ENCODE results near the gene SLC25A22.
A peak's percentile ranks its signal among the peaks of the same experiment; 100 is the strongest.

The SLC25A22 gene

DNA sequence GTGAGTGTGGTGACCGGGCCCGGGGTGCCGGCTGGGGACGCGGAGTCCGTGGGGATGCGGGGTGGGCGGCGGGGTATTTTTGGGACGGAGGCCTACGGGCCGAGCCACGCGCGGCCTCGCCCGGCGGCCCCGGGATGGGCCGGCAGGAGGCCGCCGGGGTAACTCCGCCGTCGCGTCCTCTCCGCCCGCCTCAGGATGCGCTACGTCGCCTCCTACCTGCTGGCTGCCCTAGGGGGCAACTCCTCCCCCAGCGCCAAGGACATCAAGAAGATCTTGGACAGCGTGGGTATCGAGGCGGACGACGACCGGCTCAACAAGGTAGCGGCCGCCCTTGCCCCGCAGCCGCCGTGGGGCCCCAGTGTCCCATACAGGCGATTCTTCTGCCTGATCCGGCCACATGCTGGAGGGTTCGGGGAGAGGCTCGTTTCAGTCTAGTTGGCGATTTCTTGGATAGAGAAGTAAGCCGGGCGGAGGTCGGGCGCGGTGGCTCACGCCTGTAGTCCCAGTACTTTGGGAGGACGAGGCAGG lies 12.0 kb upstream of the SLC25A22 start:
- Histone ChIP-seq H3K4me2 (ENCODE audit: low read length) (peak overlapping the region; percentile 88), H3K36me3 (ENCODE audit: insufficient read depth, low read length) (peaks cover 45% of the 10 kb centered on the region), H3K9me2 (ENCODE audit: low read depth, low read length) (no peaks in the 10 kb centered on the region), H3K79me2 (ENCODE audit: insufficient read depth, low read length) (peaks cover 15% of the 10 kb centered on the region), H3K9ac (ENCODE audit: low read length) (peak overlapping the region; percentile 91), H3K9me3 (ENCODE audit: low read length) (no peaks in the 10 kb centered on the region), H3K27ac (ENCODE audit: low read depth, low read length, poor library complexity, severe bottlenecking) (peak overlapping the region; percentile 59), H3K27me3 (ENCODE audit: insufficient read depth, low read length) (no peaks in the 10 kb centered on the region), H3K4me3 (ENCODE audit: low read depth, low read length, poor library complexity, severe bottlenecking) (peak overlapping the region; percentile 83), H3F3A (ENCODE audit: insufficient read depth, low read length) (no peaks in the 10 kb centered on the region; the same call in 1 of the 2 replicates), H2AFZ (ENCODE audit: low read length) (no peak overlapping the region), H4K20me1 (ENCODE audit: insufficient read depth, low read length) (no peaks in the 10 kb centered on the region), H3K4me1 (ENCODE audit: insufficient read depth, low read length, severe bottlenecking) (peaks cover 41% of the 10 kb centered on the region)
- TF ChIP-seq EZH2 (IDR thresholded peaks at IDR 0.05; ENCODE audit: borderline replicate concordance, low read length) (no peak), CTCF (IDR thresholded peaks at IDR 0.05; ENCODE audit: low read length) (no peak)

DNA sequence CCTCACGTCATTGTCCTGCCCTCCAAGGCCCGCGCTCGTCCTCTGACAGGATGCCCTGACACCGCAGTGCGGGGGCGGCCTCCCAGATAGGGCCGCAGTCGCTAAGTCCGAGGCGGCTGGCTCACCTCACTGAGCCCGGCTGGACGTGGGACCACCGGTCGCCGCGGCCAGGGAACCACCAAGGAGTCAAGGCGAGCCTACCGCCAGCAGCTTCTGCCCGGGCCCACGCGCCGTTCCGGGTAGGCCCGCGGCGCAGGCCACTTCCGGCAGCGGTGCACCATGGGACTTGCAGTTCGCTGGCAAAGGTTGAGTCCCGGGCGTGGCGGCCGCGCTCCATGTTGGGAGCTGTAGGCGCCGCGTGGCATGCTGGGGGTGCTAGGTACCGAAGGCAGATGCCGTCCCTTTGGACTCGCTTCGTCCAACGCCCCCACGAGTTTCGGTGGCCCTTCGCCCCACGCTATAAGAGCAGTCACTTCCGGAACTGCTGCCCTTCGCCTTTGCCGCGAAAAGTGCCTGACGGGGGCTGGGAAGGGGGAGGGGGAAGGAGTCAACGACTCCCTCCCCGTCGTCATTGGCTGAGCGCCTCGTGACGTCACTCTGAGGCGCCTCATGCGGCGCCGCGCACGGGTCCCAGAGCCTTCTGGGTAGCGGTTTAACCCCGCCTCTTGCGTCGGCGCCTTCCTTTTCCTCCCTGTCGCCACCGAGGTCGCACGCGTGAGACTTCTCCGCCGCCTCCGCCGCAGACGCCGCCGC lies 11.4 kb upstream of the SLC25A22 start, which contains the start of gene RPLP2:
Gene RPLP2, plus strand, starts transcription at position 681 of the 753 bp plus-strand sequence. CDS start 268 bp downstream, outside the sequence.
- TF ChIP-seq EZH2 (IDR thresholded peaks at IDR 0.05; ENCODE audit: borderline replicate concordance, low read length) (no peak), CTCF (IDR thresholded peaks at IDR 0.05; ENCODE audit: low read length) (no peak)
- Histone ChIP-seq H3K36me3 (ENCODE audit: insufficient read depth, low read length) (peaks cover 41% of the 10 kb centered on the region), H3F3A (ENCODE audit: insufficient read depth, low read length) (no peaks in the 10 kb centered on the region; the same call in 1 of the 2 replicates), H3K4me2 (ENCODE audit: low read length) (peak within 1 kb of the TSS; percentile 88), H3K79me2 (ENCODE audit: insufficient read depth, low read length) (peaks cover 15% of the 10 kb centered on the region), H3K27me3 (ENCODE audit: insufficient read depth, low read length) (no peaks in the 10 kb centered on the region), H3K9me2 (ENCODE audit: low read depth, low read length) (no peaks in the 10 kb centered on the region), H3K9me3 (ENCODE audit: low read length) (no peaks in the 10 kb centered on the region), H3K9ac (ENCODE audit: low read length) (peak within 1 kb of the TSS; percentile 91), H3K4me3 (ENCODE audit: low read depth, low read length, poor library complexity, severe bottlenecking) (peak within 1 kb of the TSS; percentile 83), H4K20me1 (ENCODE audit: insufficient read depth, low read length) (no peaks in the 10 kb centered on the region), H2AFZ (ENCODE audit: low read length) (no peak within 1 kb of the TSS), H3K27ac (ENCODE audit: low read depth, low read length, poor library complexity, severe bottlenecking) (peak within 1 kb of the TSS; percentile 89), H3K4me1 (ENCODE audit: insufficient read depth, low read length, severe bottlenecking) (peaks cover 45% of the 10 kb centered on the region)

DNA sequence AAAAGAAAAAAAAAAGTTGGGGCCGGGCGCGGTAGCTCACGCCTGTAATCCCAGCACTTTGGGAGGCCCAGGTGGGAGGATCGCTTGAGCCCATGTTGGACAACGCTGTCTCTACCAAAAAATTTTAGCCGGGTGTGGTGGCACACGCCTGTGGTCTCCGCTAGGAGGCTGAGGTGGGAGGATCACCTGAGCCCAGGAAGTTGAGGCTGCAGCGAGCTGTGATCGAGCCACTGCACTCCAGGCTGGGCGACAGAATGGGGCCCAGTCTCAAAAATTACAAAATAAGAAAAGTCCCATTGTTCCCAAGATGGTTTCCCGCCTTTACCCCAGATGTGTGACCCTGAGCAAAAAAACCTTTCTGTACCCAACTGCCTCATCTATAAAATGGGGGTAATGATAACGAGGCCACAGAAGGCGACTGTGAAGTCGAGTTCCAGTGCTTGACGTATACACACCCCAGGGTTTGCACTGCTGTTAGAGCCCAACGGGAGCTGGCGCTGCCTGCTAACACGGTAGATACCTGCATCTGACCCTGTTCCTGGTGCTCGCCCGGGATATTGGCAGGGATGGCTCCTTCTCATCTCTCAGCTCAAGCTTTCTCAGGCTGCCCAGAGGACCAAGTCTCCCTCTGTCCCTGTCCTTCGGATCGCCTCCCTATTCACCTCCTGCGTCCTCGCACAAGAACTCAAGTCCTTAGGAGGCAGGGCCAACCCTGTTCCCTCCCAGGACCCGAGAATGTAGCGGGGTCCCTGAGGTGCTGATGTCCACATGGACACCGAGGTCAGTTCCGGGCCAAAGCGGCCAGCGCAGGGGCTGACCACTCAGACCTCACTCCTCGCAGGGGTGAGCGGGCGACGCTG lies 10.6 kb upstream of the SLC25A22 start:
- no peak for TF ChIP-seq EZH2 (IDR thresholded peaks at IDR 0.05; ENCODE audit: borderline replicate concordance, low read length)
- TF ChIP-seq CTCF (IDR thresholded peaks at IDR 0.05; ENCODE audit: low read length), result peak; percentile 21; the same call in 1 of the 2 replicates
- H3K9me2 ChIP-seq (ENCODE audit: low read depth, low read length), result no peaks in the 10 kb centered on the region
- peak overlapping the region; percentile 91 for H3K9ac ChIP-seq (ENCODE audit: low read length)
- no peaks in the 10 kb centered on the region for H3K9me3 ChIP-seq (ENCODE audit: low read length)
- no peak overlapping the region for H2AFZ ChIP-seq (ENCODE audit: low read length)
- H3K27me3 ChIP-seq (ENCODE audit: insufficient read depth, low read length), result no peaks in the 10 kb centered on the region
- no peaks in the 10 kb centered on the region for H4K20me1 ChIP-seq (ENCODE audit: insufficient read depth, low read length)
- H3F3A ChIP-seq (ENCODE audit: insufficient read depth, low read length), result no peaks in the 10 kb centered on the region; the same call in 1 of the 2 replicates
- peaks cover 15% of the 10 kb centered on the region for H3K79me2 ChIP-seq (ENCODE audit: insufficient read depth, low read length)
- peak overlapping the region; percentile 83 for H3K4me3 ChIP-seq (ENCODE audit: low read depth, low read length, poor library complexity, severe bottlenecking)
- peak overlapping the region; percentile 88 for H3K4me2 ChIP-seq (ENCODE audit: low read length)
- H3K4me1 ChIP-seq (ENCODE audit: insufficient read depth, low read length, severe bottlenecking), result peaks cover 53% of the 10 kb centered on the region
- peak overlapping the region; percentile 89 for H3K27ac ChIP-seq (ENCODE audit: low read depth, low read length, poor library complexity, severe bottlenecking)
- H3K36me3 ChIP-seq (ENCODE audit: insufficient read depth, low read length), result peaks cover 36% of the 10 kb centered on the region
